OCI-LY7 (cell line): ENCODE results near the gene ARHGEF16. TPM values are rescaled to one million over a fixed set of nuclear protein-coding genes. Genes with fewer than 3 reads are reported as not detected.

Experiments
- BruUV-seq: library from RNA; stranded (reverse); fragments of 400-500 nt; replicated peaks from 2 replicates; lab custom pipeline; 2021; lab: Mats Ljungman, UMichigan
- CTCF ChIA-PET: fragments of 300-600 bp; sonication (Branson Sonifier 250); formaldehyde crosslinking; loops from one replicate; lab custom pipeline; 2022; ENCODE audit warnings: antibody characterized with exemption; ENCODE audit not compliant: unreplicated experiment; lab: Charles Lee
- POLR2A ChIA-PET: fragments of 300-600 bp; sonication (Branson Sonifier 250); formaldehyde crosslinking; loops from one replicate; lab custom pipeline; 2022; ENCODE audit warnings: antibody characterized with exemption; lab: Charles Lee
- DNase-seq: peaks from one replicate; pipeline ENCODE4 v3.0.0-alpha.2; 2015; ENCODE audit warnings: low spot score
- H2AFZ ChIP-seq: fragments of 200-600 bp; sonication (generic), shearing (Covaris generic); 2 replicates; pipeline ENCODE4 v1.6.1; 2014; ENCODE audit warnings: mild to moderate bottlenecking, antibody characterized with exemption, low read length, moderate library complexity
- H3K27ac ChIP-seq: fragments of 200-600 bp; sonication (generic); 2 replicates; pipeline ENCODE4 v1.5.1; 2014; ENCODE audit warnings: mixed run types, low read depth, mild to moderate bottlenecking, moderate library complexity, low read length, inconsistent platforms; ENCODE audit not compliant: poor library complexity, severe bottlenecking
- H3K36me3 ChIP-seq: fragments of 200-600 bp; sonication (generic); 2 replicates; pipeline ENCODE4 v1.6.1; 2014; ENCODE audit warnings: mild to moderate bottlenecking, antibody characterized with exemption, low read length, moderate library complexity, mixed read lengths; ENCODE audit not compliant: insufficient read depth
- H3K4me1 ChIP-seq: fragments of 200-600 bp; sonication (generic); 2 replicates; pipeline ENCODE4 v1.5.1; 2014; ENCODE audit warnings: mild to moderate bottlenecking, low read length; ENCODE audit not compliant: insufficient read depth, poor library complexity, severe bottlenecking
- H3K4me2 ChIP-seq: fragments of 200-600 bp; sonication (generic); 2 replicates; pipeline ENCODE4 v1.6.1; 2014; ENCODE audit warnings: mild to moderate bottlenecking, low read length
- H3K4me3 ChIP-seq: fragments of 200-600 bp; sonication (generic); 2 replicates; pipeline ENCODE4 v1.5.1; 2014; ENCODE audit warnings: mild to moderate bottlenecking, low read depth, low read length; ENCODE audit not compliant: poor library complexity, severe bottlenecking
- H3K79me2 ChIP-seq: fragments of 200-600 bp; sonication (generic); 2 replicates; pipeline ENCODE4 v1.6.1; 2016; ENCODE audit warnings: low read depth, mild to moderate bottlenecking, low read length, moderate library complexity, mixed read lengths; ENCODE audit not compliant: insufficient read depth
- H3K9me2 ChIP-seq: fragments of 200-600 bp; sonication (generic); 2 replicates; pipeline ENCODE4 v1.6.1; 2016; ENCODE audit warnings: mild to moderate bottlenecking, low read length, mixed read lengths; ENCODE audit not compliant: insufficient read depth
- H3K9me3 ChIP-seq: fragments of 200-600 bp; sonication (generic); 2 replicates; pipeline ENCODE4 v1.6.1; 2014; ENCODE audit warnings: mild to moderate bottlenecking, mixed run types, low read length, mixed read lengths
- H4K20me1 ChIP-seq: fragments of 200-600 bp; sonication (generic); 2 replicates; pipeline ENCODE4 v1.6.1; 2014; ENCODE audit warnings: mild to moderate bottlenecking, antibody characterized with exemption, low read length, moderate library complexity, mixed read lengths; ENCODE audit not compliant: insufficient read depth
- CTCF ChIP-seq: fragments of 200-600 bp; sonication (generic); conservative IDR thresholded peaks from 2 replicates; pipeline ENCODE4 v1.5.1; 2014; ENCODE audit warnings: mild to moderate bottlenecking, antibody characterized with exemption, low read length, moderate library complexity, mixed read lengths
- EZH2phosphoT487 ChIP-seq: fragments of 200-600 bp; sonication (generic); IDR thresholded peaks from 2 replicates; pipeline ENCODE4 v1.6.1; 2018; ENCODE audit warnings: low read depth, borderline replicate concordance, mild to moderate bottlenecking, mixed run types, antibody characterized with exemption, low read length, moderate library complexity, mixed read lengths
- intact Hi-C: fragments of 100-400 bp; cut with micrococcal nuclease; formaldehyde crosslinking; loops from one replicate; pipeline ENCODE4 v1.10.0; 2022; ENCODE audit not compliant: unreplicated experiment
- total RNA-seq, 2 experiments: library from RNA; depleted of rRNA in 1 of 2; stranded (reverse); fragments of >200 nt in 1 of 2; shearing (Covaris generic) in 1 of 2; gene quantifications; 2 replicates each; pipeline ENCODE4 v1.2.3, GENCODE V29; 2014 to 2022

ARHGEF16 gene
- total RNA-seq, 2 experiments from 2014 or later, result not detected

DNA sequence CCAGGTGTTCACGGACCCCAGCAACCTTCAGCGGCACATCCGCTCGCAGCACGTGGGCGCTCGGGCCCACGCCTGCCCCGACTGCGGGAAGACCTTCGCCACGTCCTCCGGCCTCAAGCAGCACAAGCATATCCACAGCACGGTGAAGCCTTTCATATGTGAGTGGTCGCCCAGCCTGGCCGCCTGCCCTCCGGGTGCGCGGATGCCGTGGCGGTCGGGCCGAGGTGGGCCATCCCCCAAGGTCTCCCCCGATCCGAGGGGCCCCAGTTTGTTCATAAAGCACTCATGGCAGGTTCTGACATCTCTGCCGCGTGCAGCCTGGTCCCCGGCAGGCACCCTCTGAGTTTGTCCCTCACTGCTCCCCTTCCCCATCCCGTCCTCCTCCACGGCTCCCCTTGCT lies 49.0 kb upstream of the ARHGEF16 start:
- H3K9me2 ChIP-seq, result no peaks in the 10 kb centered on the region
- no peaks in the 10 kb centered on the region for H3K36me3 ChIP-seq
- no peaks in the 10 kb centered on the region for H3K4me1 ChIP-seq
- H2AFZ ChIP-seq, result no peak overlapping the region
- no peaks in the 10 kb centered on the region for H3K79me2 ChIP-seq
- TF ChIP-seq CTCF (no peak), EZH2phosphoT487 (no peak)
- no TSS peak for BruUV-seq
- CTCF ChIA-PET, result no interaction called here
- H3K4me2 ChIP-seq, result no peak overlapping the region
- intact Hi-C loops, result no loop called here
- H3K4me3 ChIP-seq, result no peak overlapping the region
- H3K9me3 ChIP-seq, result no peaks in the 10 kb centered on the region
- no peaks in the 10 kb centered on the region for H4K20me1 ChIP-seq
- no peak for DNase-seq
- H3K27ac ChIP-seq, result no peak overlapping the region
- POLR2A ChIA-PET, result no interaction called here

DNA sequence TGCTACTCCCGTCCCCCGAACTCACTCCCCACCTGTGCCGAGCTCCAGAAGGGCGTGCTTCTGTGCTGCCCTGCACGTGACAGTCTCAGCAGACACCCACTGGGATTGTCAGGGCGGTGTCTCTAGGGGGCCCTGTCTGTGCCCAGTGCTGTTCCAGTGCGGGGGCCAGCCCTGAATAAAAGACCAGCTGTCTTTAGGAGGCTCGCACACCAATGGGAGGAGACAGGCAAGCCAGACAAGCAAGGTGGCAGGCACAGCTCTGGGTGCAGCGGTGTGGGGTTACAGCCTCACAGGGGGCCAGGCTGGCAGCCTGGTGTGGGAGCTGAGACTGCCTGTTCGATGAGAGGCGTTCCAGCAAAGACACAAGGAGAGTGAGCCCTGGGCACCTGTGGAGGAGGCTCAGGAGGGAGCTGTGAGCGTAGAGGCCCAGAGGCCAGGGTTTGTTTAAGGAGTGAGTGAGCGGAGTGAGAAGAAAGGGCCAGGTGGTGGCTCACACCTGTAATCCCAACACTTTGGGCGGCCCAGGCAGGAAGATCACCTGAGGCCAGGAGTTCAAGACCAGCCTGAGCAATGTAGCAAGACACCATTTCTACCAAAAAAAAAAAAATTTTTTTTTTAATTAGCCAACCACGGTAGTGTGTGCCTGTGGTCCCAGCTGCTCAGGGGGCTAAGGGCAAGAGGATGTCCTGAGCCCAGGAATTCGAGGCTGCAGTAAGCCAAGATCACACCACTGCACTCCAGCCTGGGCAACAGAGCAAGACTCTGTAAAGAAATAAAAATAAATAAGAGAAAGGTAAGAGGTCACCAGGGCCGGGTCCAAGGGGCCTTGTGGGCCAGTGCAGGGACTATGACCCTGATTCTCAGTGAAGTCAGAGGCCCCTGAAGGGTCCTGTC lies 48.2 kb upstream of the ARHGEF16 start:
- H3K4me2 ChIP-seq, result no peak overlapping the region
- H3K36me3 ChIP-seq, result no peaks in the 10 kb centered on the region
- no peaks in the 10 kb centered on the region for H4K20me1 ChIP-seq
- no peak overlapping the region for H3K4me3 ChIP-seq
- no peaks in the 10 kb centered on the region for H3K79me2 ChIP-seq
- BruUV-seq, result no TSS peak
- no peak for DNase-seq
- no peak for TF ChIP-seq CTCF
- no peak for TF ChIP-seq EZH2phosphoT487
- H3K4me1 ChIP-seq, result no peaks in the 10 kb centered on the region
- intact Hi-C loops, result no loop called here
- H3K9me2 ChIP-seq, result no peaks in the 10 kb centered on the region
- POLR2A ChIA-PET, result no interaction called here
- CTCF ChIA-PET, result no interaction called here
- H2AFZ ChIP-seq, result no peak overlapping the region
- H3K27ac ChIP-seq, result no peak overlapping the region
- H3K9me3 ChIP-seq, result no peaks in the 10 kb centered on the region

DNA sequence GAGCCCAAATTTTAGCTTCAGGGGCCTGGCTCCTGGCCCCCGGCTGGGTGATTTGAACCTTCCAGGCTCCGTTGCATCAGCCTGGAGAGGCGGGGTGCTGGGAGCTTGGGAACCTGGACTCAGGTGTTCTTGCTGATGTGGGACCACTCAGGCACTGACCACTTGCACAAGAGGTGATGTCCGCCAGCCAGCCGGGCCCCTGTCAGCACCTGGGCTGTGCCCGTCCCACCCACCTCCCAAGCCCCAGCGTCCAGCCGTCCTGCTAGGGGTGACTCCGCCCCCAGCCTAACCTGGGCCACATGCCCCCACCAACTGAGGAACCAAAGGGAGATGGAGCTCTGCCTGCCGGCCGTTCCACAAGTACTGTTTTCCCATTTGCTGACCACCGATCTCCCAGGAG lies 47.4 kb upstream of the ARHGEF16 start:
- intact Hi-C loops, result no loop called here
- POLR2A ChIA-PET, result no interaction called here
- Histone ChIP-seq H3K79me2 (no peaks in the 10 kb centered on the region), H3K36me3 (no peaks in the 10 kb centered on the region), H3K4me2 (no peak overlapping the region), H3K4me1 (no peaks in the 10 kb centered on the region), H3K4me3 (no peak overlapping the region), H4K20me1 (no peaks in the 10 kb centered on the region), H2AFZ (no peak overlapping the region), H3K9me3 (no peaks in the 10 kb centered on the region), H3K27ac (no peak overlapping the region), H3K9me2 (no peaks in the 10 kb centered on the region)
- DNase-seq, result no peak
- no peak for TF ChIP-seq EZH2phosphoT487
- no peak for TF ChIP-seq CTCF
- CTCF ChIA-PET, result interaction anchor here (0.6 kb wide), 1 partner anchor 18 kb away, joined by 4 read pairs; no protein-coding TSS in a partner anchor
- no TSS peak for BruUV-seq
